B cell (primary cell): ENCODE data around the gene HMG20B. TPM values are rescaled to one million over a fixed set of nuclear protein-coding genes. Genes with fewer than 3 reads are reported as not detected.

Experiments used
- ATAC-seq: fragments of 200-7000 bp; cut with Tn5 transposase; one replicate; pipeline ENCODE4 v1.10.0; 2021; ENCODE audit warnings: low read depth, mild to moderate bottlenecking, moderate number of reproducible peaks, moderate library complexity
- CTCF ChIA-PET: fragments of 350-600 bp; sonication (Branson Sonifier 250); formaldehyde crosslinking; loops from one replicate; lab custom pipeline; 2021; ENCODE audit warnings: antibody characterized with exemption, inconsistent platforms; lab: Charles Lee
- POLR2A ChIA-PET: fragments of 350-600 bp; sonication (Branson Sonifier 250); formaldehyde crosslinking; loops from one replicate; lab custom pipeline; 2021; ENCODE audit warnings: antibody characterized with exemption; lab: Charles Lee
- DNase-seq: peaks from one replicate; pipeline ENCODE4 v3.0.0; 2013
- H2AFZ ChIP-seq: 2 replicates; pipeline ENCODE4 v1.6.1; 2012; ENCODE audit warnings: mild to moderate bottlenecking, low read depth, low read length; ENCODE audit not compliant: insufficient read depth, poor library complexity, severe bottlenecking
- H3K27ac ChIP-seq, 2 donors: 1 replicate in 1 of 2; 2 replicates in 1 of 2; pipeline ENCODE4 v1.5.1; 2012 to 2013; ENCODE audit warnings: low read length in 2 of 2, mild to moderate bottlenecking in 2 of 2, moderate library complexity in 1 of 2
- H3K27me3 ChIP-seq, 4 experiments: fragments of 200-600 bp in 1 of 4; sonication (generic) in 1 of 4; replicated peaks in 1 of 4; 1 replicate in 2 of 4; 2 replicates in 2 of 4; pipeline versions ENCODE4 v1.6.1 to v1.7.0; 2013 to 2016; ENCODE audit warnings: low read length in 3 of 4, mild to moderate bottlenecking in 2 of 4, mixed read lengths in 1 of 4, moderate library complexity in 1 of 4; ENCODE audit not compliant: insufficient read depth in 4 of 4, control insufficient read depth in 3 of 4; ENCODE audit errors: control extremely low read depth in 1 of 4
- H3K36me3 ChIP-seq, 2 experiments: replicated peaks in 1 of 2; 1 replicate in 1 of 2; 2 replicates in 1 of 2; pipeline versions ENCODE4 v1.6.1 to v1.7.1; 2013; ENCODE audit warnings: low read length in 1 of 2; ENCODE audit not compliant: insufficient read depth in 2 of 2, control insufficient read depth in 1 of 2; ENCODE audit errors: control extremely low read depth in 1 of 2, extremely low read depth in 1 of 2
- H3K4me1 ChIP-seq, 2 donors: fragments of 200-600 bp in 1 of 2; sonication (generic) in 1 of 2; 1 replicate in 1 of 2; 2 replicates in 1 of 2; pipeline versions ENCODE4 v1.5.1 to v1.6.1; 2013 to 2017; ENCODE audit warnings: low read length in 2 of 2; ENCODE audit not compliant: control insufficient read depth in 2 of 2, insufficient read depth in 2 of 2
- H3K4me2 ChIP-seq: replicated peaks from 2 replicates; pipeline ENCODE3; 2012; ENCODE audit warnings: mild to moderate bottlenecking, low read depth, low read length; ENCODE audit not compliant: poor library complexity, severe bottlenecking
- H3K4me3 ChIP-seq, 5 experiments: fragments of 200-600 bp in 1 of 5; sonication (generic) in 1 of 5; 1 replicate in 3 of 5; 2 replicates in 2 of 5; pipeline versions ENCODE4 v1.5.1 to v1.7.0; 2011 to 2016; ENCODE audit warnings: low read length in 4 of 5, mild to moderate bottlenecking in 4 of 5, low read depth in 2 of 5, control low read depth in 1 of 5, moderate library complexity in 1 of 5; ENCODE audit not compliant: insufficient read depth in 1 of 5; ENCODE audit errors: control extremely low read depth in 1 of 5, extremely low read depth in 1 of 5
- H3K79me2 ChIP-seq: fragments of 200-600 bp; sonication (generic); one replicate; pipeline ENCODE4 v1.6.0; 2016; ENCODE audit warnings: low read length; ENCODE audit not compliant: control insufficient read depth, insufficient read depth
- H3K9ac ChIP-seq: fragments of 200-600 bp; sonication (generic); 2 replicates; pipeline ENCODE4 v1.6.1; 2017; ENCODE audit warnings: mild to moderate bottlenecking, low read length, moderate library complexity
- H3K9me3 ChIP-seq, 3 donors: one replicate each; pipeline versions ENCODE4 v1.6.1 to v1.7.1; 2013; ENCODE audit warnings: low read length in 2 of 3; ENCODE audit not compliant: control insufficient read depth in 2 of 3, insufficient read depth in 1 of 3; ENCODE audit errors: control extremely low read depth in 1 of 3
- H4K20me1 ChIP-seq: 2 replicates; pipeline ENCODE4 v1.6.0; 2012; ENCODE audit warnings: mild to moderate bottlenecking, low read length; ENCODE audit not compliant: insufficient read depth, control insufficient read depth, poor library complexity, severe bottlenecking
- H3K27ac Mint-ChIP-seq: one replicate; pipeline ENCODE4 v1.8.0; 2021; ENCODE audit warnings: mixed read lengths
- H3K27me3 Mint-ChIP-seq: one replicate; pipeline ENCODE4 v1.8.0; 2021; ENCODE audit warnings: mixed read lengths
- H3K4me1 Mint-ChIP-seq: one replicate; pipeline ENCODE4 v1.8.0; 2021; ENCODE audit warnings: mixed read lengths
- H3K4me3 Mint-ChIP-seq: one replicate; pipeline ENCODE4 v1.8.0; 2021; ENCODE audit warnings: mixed read lengths
- H3K9me3 Mint-ChIP-seq: one replicate; pipeline ENCODE4 v1.8.0; 2022; ENCODE audit warnings: mixed read lengths; ENCODE audit not compliant: insufficient read depth
- CTCF ChIP-seq: fragments of 200-600 bp; IDR thresholded peaks from one replicate; pipeline ENCODE4 v1.8.0; 2022; ENCODE audit warnings: antibody characterized with exemption, mild to moderate bottlenecking
- EZH2 ChIP-seq: IDR thresholded peaks from 2 replicates; pipeline ENCODE4 v1.6.1; 2012; ENCODE audit warnings: borderline replicate concordance, low read depth, mild to moderate bottlenecking, moderate library complexity, low read length; ENCODE audit not compliant: insufficient read depth, poor library complexity, severe bottlenecking
- whole genome bisulfite sequencing: methylation state at CpG from one replicate; pipeline ENCODE4 v1.1.5; 2013; ENCODE audit warnings: missing lambda C conversion rate; ENCODE audit not compliant: insufficient coverage; 5-methylcytosine and 5-hydroxymethylcytosine counted together
- intact Hi-C: fragments of 100-400 bp; cut with micrococcal nuclease; formaldehyde crosslinking; loops from one replicate; pipeline ENCODE4 v1.10.0; 2022
- polyA plus RNA-seq: library from polyadenylated mRNA; depleted of rRNA; stranded (reverse); fragments of >200 nt; gene quantifications from 2 replicates; pipeline ENCODE4 v1.2.3, GENCODE V29; 2012
- total RNA-seq, 2 donors: library from RNA; stranded (reverse); fragments of 120-200 nt in 1 of 2; gene quantifications; 1 replicate in 1 of 2; 2 replicates in 1 of 2; pipeline versions ENCODE4 v1.2.3 to v1.2.4, GENCODE V29; 2013 to 2022

HMG20B gene
- total and polyA plus RNA-seq, 2 donors (not counting 1 experiment from before 2014, with no cell fraction given): 41.7 to 59.0 TPM

- H2AFZ ChIP-seq: no peak overlapping the region
- H3K27ac ChIP-seq: no peak overlapping the region
- peaks cover 7% of the 10 kb centered on the region for H3K79me2 ChIP-seq
- H3K27me3 Mint-ChIP-seq: no peaks in the 10 kb centered on the region
- H3K4me3 ChIP-seq: no peak overlapping the region
- intact Hi-C loops: no loop called here
- peak overlapping the region; percentile 32 for H3K27ac Mint-ChIP-seq
- over 99% methylated on average over 7 of the region's 12 CpGs for WGBS
- H3K4me2 ChIP-seq: no peak overlapping the region
- ATAC-seq (no peak), DNase-seq (no peak)
- H3K4me1 ChIP-seq: no peaks in the 10 kb centered on the region
- no peaks in the 10 kb centered on the region for H3K27me3 ChIP-seq
- ChIA-PET POLR2A (interaction anchor here (1.2 kb wide), 1 partner anchor 23 kb away, joined by 6 read pairs; no protein-coding TSS in a partner anchor), CTCF (no interaction called here)
- H3K9ac ChIP-seq: no peak overlapping the region
- H4K20me1 ChIP-seq: peaks cover 21% of the 10 kb centered on the region
- H3K36me3 ChIP-seq: peaks cover 0 to 44% of the 10 kb centered on the region in 2 experiments
- H3K4me3 Mint-ChIP-seq: no peak overlapping the region
- H3K9me3 Mint-ChIP-seq: no peaks in the 10 kb centered on the region
- H3K4me1 Mint-ChIP-seq: no peaks in the 10 kb centered on the region
- no peaks in the 10 kb centered on the region for H3K9me3 ChIP-seq
- no peak for TF ChIP-seq CTCF
- no peak for TF ChIP-seq EZH2
Measured at GRCh38 chr19:3533563-3534216, 39.1 kb upstream of the HMG20B start.

- H2AFZ ChIP-seq: no peak overlapping the region
- ATAC-seq (no peak), DNase-seq (no peak)
- no peaks in the 10 kb centered on the region for H3K27me3 Mint-ChIP-seq
- no peaks in the 10 kb centered on the region for H3K27me3 ChIP-seq
- WGBS: 96% methylated on average over 38 of the region's 38 CpGs
- H3K4me1 ChIP-seq: no peaks in the 10 kb centered on the region
- CTCF ChIA-PET: no interaction called here
- no peak overlapping the region for H3K27ac ChIP-seq
- H3K9me3 ChIP-seq: peaks cover 0 to 4% (median 0%) of the 10 kb centered on the region in 3 donors
- no peaks in the 10 kb centered on the region for H3K9me3 Mint-ChIP-seq
- H3K79me2 ChIP-seq: no peaks in the 10 kb centered on the region
- H3K4me1 Mint-ChIP-seq: no peaks in the 10 kb centered on the region
- peaks cover 0 to 44% of the 10 kb centered on the region in 2 experiments for H3K36me3 ChIP-seq
- POLR2A ChIA-PET: interaction anchor here (1.2 kb wide), 1 partner anchor 22 kb away, joined by 6 read pairs; no protein-coding TSS in a partner anchor
- TF ChIP-seq EZH2 (no peak), CTCF (no peak)
- intact Hi-C loops: no loop called here
- no peak overlapping the region for H3K4me3 ChIP-seq
- no peak overlapping the region for H3K4me3 Mint-ChIP-seq
- H3K27ac Mint-ChIP-seq: no peak overlapping the region
- H3K4me2 ChIP-seq: no peak overlapping the region
- no peak overlapping the region for H3K9ac ChIP-seq
- peaks cover 15% of the 10 kb centered on the region for H4K20me1 ChIP-seq
Measured at GRCh38 chr19:3534375-3535234, 38.1 kb upstream of the HMG20B start.
